ENCODE results near the gene PARM1.

DNA sequence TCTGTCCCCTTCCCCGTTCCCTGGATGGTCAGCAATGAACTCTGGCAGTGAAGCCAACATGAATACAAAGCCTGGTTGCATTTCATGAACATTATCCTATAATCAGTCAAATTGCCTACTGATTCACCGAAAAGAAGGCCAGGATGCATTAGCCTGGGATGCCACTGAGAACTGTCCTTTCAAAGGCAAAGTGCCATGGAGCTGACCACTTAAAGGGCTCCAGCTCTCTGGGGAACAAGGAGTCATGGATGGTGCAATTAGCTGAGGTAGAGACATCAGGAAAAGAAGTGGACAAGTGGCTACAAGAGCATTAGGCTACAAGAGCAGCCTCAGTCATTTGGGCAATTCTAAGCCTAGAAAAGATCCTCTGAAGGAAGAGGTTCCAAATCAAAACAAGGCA lies 69.0 kb downstream of the PARM1 start:
- no peak for TF ChIP-seq ZNF2 (tag by site-specific recombination; IDR thresholded peaks at IDR 0.05)
- TF ChIP-seq ZNF266 (tag by site-specific recombination; IDR thresholded peaks at IDR 0.05; ENCODE audit: low read depth) = no peak
- TF ChIP-seq YY1 (tag by site-specific recombination; IDR thresholded peaks at IDR 0.05) = no peak
- TF ChIP-seq, protein P1, sequence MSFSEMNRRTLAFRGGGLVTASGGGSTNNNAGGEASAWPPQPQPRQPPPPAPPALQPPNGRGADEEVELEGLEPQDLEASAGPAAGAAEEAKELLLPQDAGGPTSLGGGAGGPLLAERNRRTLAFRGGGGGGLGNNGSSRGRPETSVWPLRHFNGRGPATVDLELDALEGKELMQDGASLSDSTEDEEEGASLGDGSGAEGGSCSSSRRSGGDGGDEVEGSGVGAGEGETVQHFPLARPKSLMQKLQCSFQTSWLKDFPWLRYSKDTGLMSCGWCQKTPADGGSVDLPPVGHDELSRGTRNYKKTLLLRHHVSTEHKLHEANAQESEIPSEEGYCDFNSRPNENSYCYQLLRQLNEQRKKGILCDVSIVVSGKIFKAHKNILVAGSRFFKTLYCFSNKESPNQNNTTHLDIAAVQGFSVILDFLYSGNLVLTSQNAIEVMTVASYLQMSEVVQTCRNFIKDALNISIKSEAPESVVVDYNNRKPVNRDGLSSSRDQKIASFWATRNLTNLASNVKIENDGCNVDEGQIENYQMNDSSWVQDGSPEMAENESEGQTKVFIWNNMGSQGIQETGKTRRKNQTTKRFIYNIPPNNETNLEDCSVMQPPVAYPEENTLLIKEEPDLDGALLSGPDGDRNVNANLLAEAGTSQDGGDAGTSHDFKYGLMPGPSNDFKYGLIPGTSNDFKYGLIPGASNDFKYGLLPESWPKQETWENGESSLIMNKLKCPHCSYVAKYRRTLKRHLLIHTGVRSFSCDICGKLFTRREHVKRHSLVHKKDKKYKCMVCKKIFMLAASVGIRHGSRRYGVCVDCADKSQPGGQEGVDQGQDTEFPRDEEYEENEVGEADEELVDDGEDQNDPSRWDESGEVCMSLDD (tag by site-specific recombination; IDR thresholded peaks at IDR 0.05) = no peak
- TF ChIP-seq, protein P2, sequence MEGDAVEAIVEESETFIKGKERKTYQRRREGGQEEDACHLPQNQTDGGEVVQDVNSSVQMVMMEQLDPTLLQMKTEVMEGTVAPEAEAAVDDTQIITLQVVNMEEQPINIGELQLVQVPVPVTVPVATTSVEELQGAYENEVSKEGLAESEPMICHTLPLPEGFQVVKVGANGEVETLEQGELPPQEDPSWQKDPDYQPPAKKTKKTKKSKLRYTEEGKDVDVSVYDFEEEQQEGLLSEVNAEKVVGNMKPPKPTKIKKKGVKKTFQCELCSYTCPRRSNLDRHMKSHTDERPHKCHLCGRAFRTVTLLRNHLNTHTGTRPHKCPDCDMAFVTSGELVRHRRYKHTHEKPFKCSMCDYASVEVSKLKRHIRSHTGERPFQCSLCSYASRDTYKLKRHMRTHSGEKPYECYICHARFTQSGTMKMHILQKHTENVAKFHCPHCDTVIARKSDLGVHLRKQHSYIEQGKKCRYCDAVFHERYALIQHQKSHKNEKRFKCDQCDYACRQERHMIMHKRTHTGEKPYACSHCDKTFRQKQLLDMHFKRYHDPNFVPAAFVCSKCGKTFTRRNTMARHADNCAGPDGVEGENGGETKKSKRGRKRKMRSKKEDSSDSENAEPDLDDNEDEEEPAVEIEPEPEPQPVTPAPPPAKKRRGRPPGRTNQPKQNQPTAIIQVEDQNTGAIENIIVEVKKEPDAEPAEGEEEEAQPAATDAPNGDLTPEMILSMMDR (tag by site-specific recombination; IDR thresholded peaks at IDR 0.05) = no peak
